Fibroblast of skin of left quadriceps (primary cell): ENCODE data around the gene ADGRL3.

Experiments
- DNase-seq, 2 experiments: peaks; one replicate each; pipeline ENCODE4 v3.0.0-alpha.2; 2013; ENCODE audit warnings: low read depth in 2 of 2

ADGRL3 gene

GRCh38 chr4:61277785-61278760 lies 77.9 kb downstream of the ADGRL3 start:
- DNase-seq, result no peak

GRCh38 chr4:61292322-61292721 lies 92.2 kb downstream of the ADGRL3 start:
- DNase-seq, result no peak

GRCh38 chr4:61293707-61294400 lies 93.7 kb downstream of the ADGRL3 start:
- no peak for DNase-seq

GRCh38 chr4:61294936-61295335 lies 94.8 kb downstream of the ADGRL3 start:
- no peak for DNase-seq

- DNase-seq, result no peak
These were observed 96.0 kb downstream of the ADGRL3 start for GRCh38 chr4:61296144-61296543.

GRCh38 chr4:61298178-61298740 lies 98.1 kb downstream of the ADGRL3 start:
- DNase-seq, result no peak

- DNase-seq, result no peak
These were observed 99.2 kb downstream of the ADGRL3 start for GRCh38 chr4:61299316-61299715.

GRCh38 chr4:61300266-61300844 lies 100.2 kb downstream of the ADGRL3 start:
- DNase-seq, result no peak

- DNase-seq, result no peak
These were observed 101.1 kb downstream of the ADGRL3 start for GRCh38 chr4:61301271-61301670.

GRCh38 chr4:61308033-61308432 lies 107.9 kb downstream of the ADGRL3 start:
- no peak for DNase-seq

- peak in 1 of 2 experiments; percentile 12 for DNase-seq
These were observed 109.5 kb downstream of the ADGRL3 start for GRCh38 chr4:61309616-61310015.

- no peak for DNase-seq
These were observed 112.4 kb downstream of the ADGRL3 start for GRCh38 chr4:61312526-61312925.

- no peak for DNase-seq
These were observed 118.3 kb downstream of the ADGRL3 start for GRCh38 chr4:61318431-61318830.

GRCh38 chr4:61319156-61319555 lies 119.0 kb downstream of the ADGRL3 start:
- no peak for DNase-seq

- no peak for DNase-seq
These were observed 120.0 kb downstream of the ADGRL3 start for GRCh38 chr4:61320154-61320553.

GRCh38 chr4:61320631-61321030 lies 120.5 kb downstream of the ADGRL3 start:
- DNase-seq, result no peak

GRCh38 chr4:61332693-61333092 lies 132.6 kb downstream of the ADGRL3 start:
- DNase-seq, result no peak

- no peak for DNase-seq
These were observed 133.4 kb downstream of the ADGRL3 start for GRCh38 chr4:61333490-61333889.

- DNase-seq, result no peak
These were observed 135.2 kb downstream of the ADGRL3 start for GRCh38 chr4:61335241-61335763.

- no peak for DNase-seq
These were observed 136.4 kb downstream of the ADGRL3 start for GRCh38 chr4:61336488-61336887.

- no peak for DNase-seq
These were observed 136.8 kb downstream of the ADGRL3 start for GRCh38 chr4:61336916-61337315.

- DNase-seq, result no peak
These were observed 141.9 kb downstream of the ADGRL3 start for GRCh38 chr4:61342061-61342460.
